IPS-NIHi11 (cell line): ENCODE measurements around the gene HMGN4.

Experiments
- DNase-seq: peaks from one replicate; pipeline ENCODE4 v3.0.0; 2012; ENCODE audit warnings: mixed read lengths, low spot score

The HMGN4 gene

GRCh38 chr6:26552205-26552604, 14.0 kb downstream of the HMGN4 start:
- no peak for DNase-seq

- DNase-seq, result no peak
Observed at GRCh38 chr6:26552640-26553188, 14.5 kb downstream of the HMGN4 start.

- peak; percentile 40 for DNase-seq
Observed at GRCh38 chr6:26553264-26553634, 15.1 kb downstream of the HMGN4 start.

- no peak for DNase-seq
Observed at GRCh38 chr6:26553635-26554446, 15.7 kb downstream of the HMGN4 start.

GRCh38 chr6:26554447-26554696, 16.2 kb downstream of the HMGN4 start:
- DNase-seq, result no peak

GRCh38 chr6:26554697-26555504, 16.7 kb downstream of the HMGN4 start:
- no peak for DNase-seq

GRCh38 chr6:26555505-26556262, 17.5 kb downstream of the HMGN4 start:
- no peak for DNase-seq

- peak; percentile 50 for DNase-seq
Observed at GRCh38 chr6:26556263-26557070, 18.3 kb downstream of the HMGN4 start.

GRCh38 chr6:26561533-26562466, 23.6 kb downstream of the HMGN4 start:
- DNase-seq, result no peak

- DNase-seq, result no peak
Observed at GRCh38 chr6:26563488-26563887, 25.3 kb downstream of the HMGN4 start.

- DNase-seq, result peak; percentile 79
Observed at GRCh38 chr6:26568601-26569432, 30.7 kb downstream of the HMGN4 start.

- DNase-seq, result no peak
Observed at GRCh38 chr6:26569433-26569764, 31.2 kb downstream of the HMGN4 start.

GRCh38 chr6:26570027-26570809, 32.1 kb downstream of the HMGN4 start:
- no peak for DNase-seq

GRCh38 chr6:26571592-26572296, 33.6 kb downstream of the HMGN4 start:
- peak; percentile 53 for DNase-seq

GRCh38 chr6:26575494-26575939, 37.4 kb downstream of the HMGN4 start:
- no peak for DNase-seq

- no peak for DNase-seq
Observed at GRCh38 chr6:26576407-26576843, 38.3 kb downstream of the HMGN4 start.

GRCh38 chr6:26576929-26577719, 39.0 kb downstream of the HMGN4 start:
- DNase-seq, result peak; percentile 30
